ELR (cell line): ENCODE data around the gene MKLN1.
A peak's percentile ranks its signal among the peaks of the same experiment; 100 is the strongest.
"Not testable (repeated sequence)": the region's sequence is repeated elsewhere in the genome, so short reads cannot be mapped to it uniquely, and the experiment has no call there.

Experiments used
- DNase-seq: peaks from one replicate; pipeline ENCODE4 v3.0.0-alpha.2; 2015; ENCODE audit warnings: low read depth

The MKLN1 gene

DNA sequence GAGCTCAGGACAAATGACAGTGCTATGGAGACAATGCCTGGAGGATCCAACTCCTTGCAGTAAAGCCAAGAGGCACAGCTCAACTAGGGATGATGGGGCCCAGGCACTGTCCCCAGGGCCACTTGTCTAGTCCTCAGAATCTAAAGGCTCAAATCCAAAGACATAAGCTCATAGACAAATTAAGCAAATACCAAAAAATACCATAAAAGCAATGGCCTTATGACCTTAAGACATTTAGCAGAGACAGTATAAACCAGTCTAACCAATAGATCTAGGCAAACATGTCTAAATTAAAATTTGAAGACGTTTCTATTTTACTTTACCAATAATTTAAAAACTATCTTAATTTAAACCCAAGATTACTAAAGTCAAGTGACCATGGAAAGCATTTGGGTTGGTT lies 14.8 kb upstream of the MKLN1 start:
- DNase-seq = no peak

DNA sequence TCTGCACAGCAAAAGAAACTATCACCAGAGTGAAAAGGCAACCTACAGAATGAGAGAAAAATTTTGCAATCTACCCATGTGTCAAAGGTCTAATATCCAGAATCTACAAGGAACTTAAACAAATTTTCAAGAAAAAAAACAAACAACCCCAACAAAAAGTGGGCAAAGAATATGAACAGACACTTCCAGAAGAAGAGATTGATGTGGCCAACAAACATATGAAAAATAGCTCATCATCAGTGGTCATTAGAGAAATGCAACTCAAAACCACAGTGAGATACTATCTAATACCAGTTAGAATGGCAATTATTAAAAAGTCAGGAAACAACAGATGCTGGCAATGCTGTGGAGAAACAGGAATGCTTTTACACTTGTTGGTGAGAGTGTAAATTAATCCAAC lies 7.1 kb upstream of the MKLN1 start:
- DNase-seq = no peak

DNA sequence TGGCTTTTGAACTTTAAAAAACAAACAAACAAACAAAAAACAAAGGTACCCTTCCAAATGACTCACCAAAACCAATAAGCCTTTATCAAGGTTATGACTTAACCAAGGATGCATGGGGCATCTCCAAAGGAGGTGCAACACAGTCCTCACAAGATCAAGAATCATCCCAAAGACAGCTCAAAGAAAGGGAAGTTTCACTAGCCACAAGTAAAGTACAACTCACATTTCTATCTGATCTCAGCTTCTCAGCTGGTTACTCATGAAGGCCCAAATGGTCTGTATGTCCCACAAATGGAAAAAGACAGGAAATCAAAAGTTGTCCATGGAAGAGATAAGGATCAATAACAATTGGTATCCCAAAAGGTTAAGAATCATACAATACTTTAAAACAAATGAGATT lies 6.0 kb upstream of the MKLN1 start:
- no peak for DNase-seq

DNA sequence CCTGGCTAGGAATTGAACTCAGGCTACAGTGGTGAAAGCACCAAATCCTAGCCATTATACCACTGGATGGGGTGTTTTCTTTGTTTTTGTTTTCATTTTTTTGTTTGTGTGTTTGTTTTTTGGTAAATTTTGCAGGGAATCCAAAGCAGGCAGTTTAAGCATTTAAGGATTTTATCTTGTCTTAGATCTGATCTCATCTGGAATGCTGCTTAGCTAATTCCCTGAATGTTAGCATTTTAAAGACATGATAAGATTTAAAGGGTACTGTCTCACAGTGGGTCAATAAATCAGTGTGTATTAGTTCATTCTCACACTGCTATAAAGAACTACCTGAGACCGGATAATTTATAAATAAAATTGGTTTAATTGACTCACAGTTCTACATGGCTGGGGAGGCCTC lies 5.6 kb upstream of the MKLN1 start:
- DNase-seq = no peak

DNA sequence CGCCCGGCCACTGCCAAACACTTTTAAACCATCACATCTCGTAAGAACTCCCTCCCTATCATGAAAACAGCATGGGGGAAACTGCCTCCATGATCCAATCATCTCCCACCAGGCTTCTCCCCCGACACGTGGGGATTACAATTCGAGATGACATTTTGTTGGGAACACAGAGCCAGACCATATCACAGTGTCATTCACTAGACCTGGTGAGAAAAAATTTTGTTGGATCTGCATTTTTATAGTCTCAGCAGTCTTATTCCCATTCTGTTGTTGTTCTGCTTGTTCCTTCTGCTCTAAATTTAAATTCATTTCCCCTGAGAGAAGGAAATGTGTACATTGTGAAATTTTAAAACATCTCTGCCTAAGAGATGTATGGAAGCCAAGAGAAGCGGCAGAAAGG lies 4.8 kb upstream of the MKLN1 start:
- no peak for DNase-seq

DNA sequence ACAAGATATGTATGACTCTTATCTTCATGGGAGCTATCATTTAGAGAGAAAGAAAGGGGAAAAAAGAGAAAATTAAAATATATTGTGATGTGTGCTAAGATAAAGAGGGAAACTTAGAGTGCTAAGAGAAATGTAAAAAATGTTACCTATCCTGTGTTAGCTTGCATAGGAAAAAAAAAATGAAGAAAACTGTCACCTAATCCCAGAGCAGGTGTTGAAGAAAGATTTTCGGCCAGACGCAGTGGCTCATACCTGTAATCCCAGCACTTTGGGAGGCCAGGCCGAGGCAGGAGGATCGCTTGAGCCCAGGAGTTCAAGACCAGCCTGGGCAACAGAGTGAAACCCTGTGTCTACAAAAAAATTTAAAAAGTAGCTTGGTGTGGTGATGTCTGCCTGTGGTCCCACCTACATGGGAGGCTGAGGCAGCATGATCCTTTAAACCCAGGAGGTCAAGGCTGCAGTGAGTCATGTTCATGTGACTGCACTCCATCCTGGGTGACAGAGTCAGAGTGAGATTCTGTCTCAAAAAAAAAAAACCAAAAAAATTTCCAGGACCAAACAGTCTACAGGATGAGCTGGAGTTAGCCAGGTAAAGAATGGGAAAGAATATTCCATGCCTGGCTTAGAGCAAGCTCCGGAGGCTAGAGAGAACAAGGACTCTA lies 2.4 kb upstream of the MKLN1 start:
- DNase-seq = peak; percentile 56

DNA sequence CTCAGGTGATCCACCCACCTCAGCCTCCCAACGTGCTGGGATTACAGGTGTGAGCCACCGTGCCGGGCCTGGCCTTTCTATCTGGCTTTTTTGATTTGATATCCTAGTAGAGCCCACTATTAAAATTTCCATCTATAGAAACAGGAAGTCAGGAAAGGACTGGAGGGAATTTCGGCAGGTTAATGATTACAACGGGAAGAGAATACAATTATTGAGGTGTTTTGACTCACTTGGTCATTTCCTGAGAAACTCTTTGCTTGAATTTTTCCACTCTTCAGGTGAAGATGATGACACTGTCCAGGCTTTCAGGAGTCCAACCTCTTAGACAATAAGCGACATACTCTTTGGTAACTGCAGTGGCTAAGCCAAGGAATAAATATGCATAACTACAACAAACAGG lies 1.1 kb upstream of the MKLN1 start:
- DNase-seq = no peak

DNA sequence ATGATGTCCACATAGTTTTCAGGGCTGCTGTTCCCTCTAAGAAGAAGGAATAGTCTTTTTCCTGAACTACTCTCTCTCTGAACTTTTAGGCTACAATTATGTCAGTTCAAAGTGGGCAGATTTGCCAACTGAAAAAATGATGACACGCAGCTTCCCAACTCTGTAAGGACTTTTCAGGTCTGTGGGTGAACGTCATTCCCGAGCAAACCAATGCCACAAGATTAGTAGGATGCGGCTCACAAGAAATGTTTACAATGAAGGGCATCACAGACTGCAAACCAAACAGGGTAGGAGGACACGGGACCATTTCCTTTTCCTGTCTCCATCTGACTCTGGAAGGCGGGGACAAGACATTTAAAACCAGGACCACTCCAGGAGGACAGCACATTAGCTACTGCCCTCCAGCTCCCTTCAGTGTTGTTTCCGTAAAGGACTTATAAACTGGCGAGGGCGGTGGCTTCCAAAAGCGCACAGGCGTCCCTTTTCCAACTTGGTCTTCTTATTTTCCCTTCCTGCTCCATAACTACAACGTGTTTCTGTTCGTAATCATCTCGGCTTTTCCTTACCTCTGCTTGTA lies 539 bp upstream of the MKLN1 start:
- peak; percentile 87 for DNase-seq

DNA sequence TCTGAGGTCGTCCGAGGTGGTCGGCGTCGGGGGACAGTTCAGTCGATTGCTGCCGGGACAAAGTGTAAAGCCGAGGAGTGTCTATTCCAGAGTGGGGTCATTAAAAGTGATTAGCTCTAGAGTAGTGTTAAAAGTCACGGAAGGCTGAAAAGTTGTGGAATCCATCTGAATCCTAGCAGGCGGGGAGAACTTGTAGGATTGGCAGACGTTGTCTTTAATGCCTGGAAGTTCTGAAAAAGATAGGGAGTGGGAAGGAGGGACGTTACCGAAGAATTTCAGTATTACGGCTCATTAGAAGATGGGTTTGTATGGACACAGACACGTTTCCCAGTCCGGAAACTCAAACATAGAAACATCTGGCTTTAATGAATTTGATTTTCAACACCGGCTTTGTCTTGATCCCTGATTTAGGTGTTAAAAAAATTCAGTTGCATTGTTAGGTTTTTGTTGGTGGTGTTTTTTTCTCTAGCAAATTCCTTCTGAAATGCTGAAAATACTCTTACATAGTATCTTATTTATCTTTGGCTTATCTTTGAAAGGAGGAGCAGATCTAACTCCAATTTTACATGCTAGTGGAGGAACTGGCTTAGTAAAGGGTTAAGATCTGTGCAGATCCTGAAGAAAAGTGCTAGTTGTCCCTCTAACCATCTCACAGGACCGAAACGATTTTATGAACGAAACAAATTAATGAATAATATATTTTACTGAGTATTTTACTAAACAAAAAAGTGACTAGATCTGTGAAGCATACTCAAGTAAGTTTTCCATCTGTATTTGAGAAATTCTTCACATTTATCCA lies 900 bp downstream of the MKLN1 start:
- DNase-seq = peak; percentile 42

DNA sequence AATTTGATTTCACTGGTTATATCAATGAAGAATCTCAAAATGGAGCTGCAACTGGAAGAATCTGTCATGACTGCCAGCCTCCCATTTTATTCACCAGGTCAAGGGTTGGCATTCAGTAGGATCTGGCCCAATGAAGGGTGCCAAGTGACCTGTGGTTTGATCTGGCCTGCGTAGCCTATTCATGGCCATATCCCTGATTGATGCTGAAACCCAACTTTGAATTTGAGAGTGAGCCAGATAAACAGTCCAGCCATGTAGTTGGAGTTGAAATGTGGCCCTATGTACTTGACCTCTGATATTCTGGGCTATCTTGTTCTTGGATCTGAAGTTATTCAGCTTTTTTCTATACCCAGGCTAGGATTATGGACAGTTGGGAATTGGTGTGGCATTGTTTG lies 1.5 kb downstream of the MKLN1 start:
- peak; percentile 19 for DNase-seq

DNA sequence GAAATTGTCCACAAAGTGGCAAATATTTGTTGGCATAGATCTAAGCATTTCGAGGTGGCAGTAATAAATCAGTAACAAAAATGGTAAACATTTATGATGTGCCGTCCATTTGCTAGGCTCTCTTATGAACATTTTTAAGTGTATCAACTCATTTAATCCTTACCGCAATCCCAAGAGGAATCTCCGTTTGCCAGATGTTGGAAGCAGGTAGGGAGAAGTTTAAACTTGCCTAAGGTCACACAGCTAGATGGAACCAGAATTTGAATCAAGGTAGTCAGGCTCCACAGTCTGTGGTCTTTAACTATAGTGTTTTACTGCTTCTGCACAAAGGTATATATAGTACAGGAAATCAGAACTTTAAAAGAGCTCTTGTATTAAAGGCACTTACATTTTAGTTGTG lies 2.6 kb downstream of the MKLN1 start:
- no peak for DNase-seq

DNA sequence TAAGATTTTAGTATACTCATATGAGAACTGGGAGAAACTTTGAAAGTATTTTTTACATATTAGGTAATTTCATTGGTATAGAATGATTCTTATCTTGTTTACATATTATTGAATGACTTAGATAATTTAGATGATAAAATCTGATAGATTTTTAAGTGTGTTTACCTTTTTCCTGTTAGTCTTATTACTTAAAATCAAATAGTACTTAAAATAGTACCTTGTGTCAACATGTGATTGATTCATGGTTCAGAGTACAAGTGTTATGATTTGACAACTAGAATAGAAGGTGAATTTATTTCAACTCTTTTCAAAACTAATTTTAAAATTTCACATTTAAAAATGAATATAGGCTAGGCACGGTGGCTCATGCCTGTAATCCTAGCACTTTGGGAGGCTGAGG lies 4.1 kb downstream of the MKLN1 start:
- no peak for DNase-seq

DNA sequence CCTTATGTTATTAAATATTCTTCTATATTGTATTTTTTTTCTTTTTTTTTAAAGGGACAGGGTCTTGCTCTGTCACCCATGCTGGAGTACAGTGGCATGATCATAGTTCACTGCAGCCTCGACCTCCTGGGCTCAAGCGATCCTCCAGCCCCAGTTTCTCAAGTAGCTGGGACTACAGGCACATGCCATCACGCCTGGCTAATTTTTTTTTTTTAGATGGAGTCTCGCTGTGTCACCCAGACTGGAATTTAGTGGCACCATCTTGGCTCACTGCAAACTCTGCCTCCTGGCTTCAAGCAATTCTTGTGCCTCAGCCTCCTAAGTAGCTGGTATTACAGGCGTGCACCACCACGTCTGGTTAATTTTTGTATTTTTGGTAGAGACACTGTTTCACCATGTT lies 5.1 kb downstream of the MKLN1 start:
- DNase-seq = not testable (repeated sequence)

DNA sequence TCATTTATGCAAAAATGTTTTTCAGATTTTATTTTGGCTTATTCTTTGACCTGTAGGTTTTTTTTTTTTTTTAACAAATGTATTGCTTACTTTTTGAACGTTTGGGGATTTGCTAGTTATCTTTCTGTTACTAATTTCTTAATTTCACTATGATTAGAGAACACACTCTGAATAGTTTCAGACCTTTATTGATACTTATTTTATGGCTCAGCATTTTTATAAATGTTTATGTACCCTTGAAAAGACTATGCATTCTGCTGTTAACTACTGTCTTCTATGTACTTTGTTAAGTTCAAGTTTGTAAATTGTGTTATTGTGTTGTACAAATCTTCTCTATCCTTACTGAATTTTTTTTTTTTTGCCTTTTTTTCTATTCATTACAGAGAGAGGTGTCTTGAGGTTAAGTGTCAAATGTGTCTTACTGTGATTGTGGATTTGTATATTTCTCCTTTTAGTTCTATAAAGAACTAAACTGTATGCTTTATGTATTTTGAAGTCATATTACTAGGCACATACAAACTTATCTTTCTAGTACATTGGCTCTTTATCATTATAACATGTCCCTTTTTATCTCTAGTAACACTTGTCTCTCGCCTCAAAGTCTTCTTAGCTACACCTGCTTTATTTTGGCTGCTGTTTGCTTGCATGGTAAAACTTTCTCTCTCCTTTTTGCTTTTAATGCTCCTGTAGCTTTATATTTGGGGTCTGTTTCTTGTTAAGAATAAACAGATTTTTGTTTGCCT lies 8.1 kb downstream of the MKLN1 start:
- DNase-seq = no peak

DNA sequence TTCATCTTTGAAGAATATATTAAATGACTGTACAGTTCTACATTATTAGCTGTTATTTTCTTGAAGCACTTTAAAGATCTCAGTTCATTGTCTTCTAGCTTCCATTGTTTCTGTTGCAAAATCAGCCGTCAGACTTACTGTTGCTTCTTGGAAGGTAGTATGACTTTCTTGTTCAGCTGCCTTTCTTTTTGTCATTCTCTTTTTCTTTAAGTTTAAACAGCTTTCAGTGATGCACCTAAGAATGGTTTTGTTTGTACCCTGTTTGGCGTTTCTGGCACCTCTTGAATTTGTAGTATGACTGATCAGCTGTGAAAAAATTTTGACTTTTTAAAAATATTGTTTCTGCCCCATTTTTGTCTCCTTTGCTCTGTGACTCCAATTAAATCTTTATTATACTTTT lies 9.3 kb downstream of the MKLN1 start:
- DNase-seq = peak; percentile 37

DNA sequence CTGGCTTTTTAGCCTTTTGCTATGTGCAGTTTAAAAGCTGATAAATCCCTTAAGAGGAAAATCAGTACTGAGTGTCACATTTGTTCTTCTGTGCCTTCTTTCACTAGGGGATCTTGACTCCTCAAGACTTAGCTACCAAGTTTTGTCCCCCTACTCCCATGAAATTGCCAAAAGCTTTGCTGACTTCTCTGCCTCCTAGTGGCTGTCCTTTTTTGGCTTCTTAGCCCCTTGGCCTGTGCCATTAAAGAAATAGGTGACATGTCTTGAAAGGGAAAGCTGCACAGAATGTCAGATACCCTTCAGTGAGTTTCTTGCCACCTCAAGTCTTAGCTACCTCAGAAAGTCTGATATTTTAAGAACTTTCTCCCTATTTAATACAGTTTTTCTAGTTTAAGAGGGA lies 10.5 kb downstream of the MKLN1 start:
- DNase-seq = no peak

DNA sequence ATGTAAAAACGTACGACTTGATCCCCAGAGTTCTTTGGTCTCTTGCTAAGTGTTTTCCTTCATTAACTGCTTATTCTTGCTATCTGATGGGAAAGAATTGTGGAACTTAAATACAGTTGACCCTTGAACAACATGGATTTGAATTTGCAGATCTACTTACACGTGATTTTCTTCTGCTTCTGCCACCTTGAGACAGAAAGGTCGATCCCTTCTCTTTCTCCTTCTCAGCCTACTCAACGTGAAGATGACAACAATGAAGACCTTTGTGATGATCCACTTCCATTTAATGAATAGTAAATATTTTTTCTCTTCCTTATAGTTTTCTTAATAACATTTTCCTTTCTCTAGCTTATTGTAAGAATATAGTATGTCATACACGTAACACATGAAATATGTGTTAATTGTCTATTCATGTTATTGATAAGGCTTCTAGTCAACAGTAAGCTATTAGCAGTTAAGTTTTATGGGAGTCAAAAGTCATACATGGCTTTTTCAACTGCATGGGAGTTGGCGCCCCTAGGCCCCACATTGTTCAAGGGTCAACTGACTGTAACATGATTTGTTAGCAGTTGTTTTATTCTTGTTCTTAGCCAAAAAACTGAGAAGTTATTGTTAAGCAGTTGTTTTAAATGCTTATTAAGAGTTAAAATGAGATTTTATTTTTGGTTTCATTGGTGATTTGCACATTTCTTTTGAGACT lies 11.2 kb downstream of the MKLN1 start:
- no peak for DNase-seq

DNA sequence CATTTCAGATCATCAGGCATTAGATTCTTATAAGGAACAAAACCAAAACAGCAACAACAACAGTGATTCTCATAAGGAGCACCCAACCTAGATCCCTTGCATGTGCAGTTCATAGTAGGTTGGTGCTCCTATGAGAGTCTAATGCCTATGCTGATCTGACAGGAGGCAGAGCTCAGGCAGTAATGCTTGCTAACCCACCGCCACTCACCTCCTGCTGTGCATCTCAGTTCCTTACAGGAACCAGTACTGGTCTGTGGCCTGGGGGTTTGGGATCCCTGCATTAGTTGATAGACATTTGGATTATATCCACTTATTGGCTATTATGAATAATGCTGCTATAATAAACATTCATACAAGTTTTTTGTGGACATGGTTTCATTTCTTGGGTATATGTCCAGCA lies 14.0 kb downstream of the MKLN1 start:
- no peak for DNase-seq

DNA sequence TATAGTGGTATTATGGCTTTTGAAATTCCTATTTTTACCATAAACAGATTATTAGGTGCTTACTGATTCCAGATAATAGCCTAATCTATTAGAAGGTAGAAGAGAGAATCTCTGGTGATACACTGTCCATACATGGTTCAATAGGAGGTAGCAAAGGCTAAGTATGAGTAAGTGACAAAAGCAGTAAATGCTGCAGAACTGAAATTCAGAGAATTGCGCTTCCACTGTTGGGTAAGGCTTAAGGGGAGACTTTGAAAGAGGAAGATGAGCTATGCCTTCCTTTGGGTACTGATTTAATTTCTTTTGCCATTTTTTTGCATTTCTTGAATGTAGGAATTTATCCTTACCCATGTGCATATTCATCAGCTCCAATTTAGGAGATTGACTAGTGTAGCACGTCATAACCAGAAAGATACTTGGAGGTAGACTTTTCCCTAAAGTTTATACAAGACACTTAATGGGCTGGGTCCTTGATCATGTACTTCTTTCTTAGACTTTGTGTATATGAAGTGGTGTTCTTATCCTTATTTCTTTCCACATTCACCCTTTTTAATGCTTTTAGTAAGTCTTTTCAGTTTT lies 15.3 kb downstream of the MKLN1 start:
- no peak for DNase-seq

DNA sequence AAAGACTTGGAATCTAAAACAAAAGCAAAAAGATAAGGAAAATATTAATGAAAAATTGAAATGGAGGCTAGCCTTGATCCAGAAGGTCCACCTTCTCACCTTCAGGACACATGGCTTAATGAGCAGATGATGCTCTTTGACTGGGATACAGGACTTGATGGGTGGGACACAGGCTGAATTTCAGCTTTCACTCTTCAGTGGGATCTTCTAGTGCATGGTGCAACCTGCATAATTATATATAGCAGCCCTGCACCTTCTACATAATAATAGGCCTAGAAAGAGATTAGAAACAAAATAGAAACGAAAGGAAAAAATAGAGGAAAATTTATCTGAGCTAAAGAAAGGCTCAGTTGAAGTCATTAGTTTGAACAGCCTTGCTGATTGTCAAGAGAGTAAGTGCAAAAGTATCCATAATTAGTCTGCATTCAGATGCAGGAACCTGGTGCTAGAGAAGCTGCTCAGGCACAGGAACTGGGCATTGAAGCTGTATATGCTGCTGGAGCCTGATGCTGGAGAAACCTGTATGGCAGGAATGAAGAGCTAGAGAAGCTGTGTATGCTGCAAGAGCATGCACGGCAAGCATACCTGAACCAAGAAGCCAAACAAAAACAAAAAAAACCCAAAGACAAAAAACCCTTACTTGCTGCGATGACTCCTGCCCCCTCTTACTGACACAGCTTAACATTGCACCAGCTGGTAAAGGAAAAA lies 19.4 kb downstream of the MKLN1 start:
- DNase-seq = no peak

DNA sequence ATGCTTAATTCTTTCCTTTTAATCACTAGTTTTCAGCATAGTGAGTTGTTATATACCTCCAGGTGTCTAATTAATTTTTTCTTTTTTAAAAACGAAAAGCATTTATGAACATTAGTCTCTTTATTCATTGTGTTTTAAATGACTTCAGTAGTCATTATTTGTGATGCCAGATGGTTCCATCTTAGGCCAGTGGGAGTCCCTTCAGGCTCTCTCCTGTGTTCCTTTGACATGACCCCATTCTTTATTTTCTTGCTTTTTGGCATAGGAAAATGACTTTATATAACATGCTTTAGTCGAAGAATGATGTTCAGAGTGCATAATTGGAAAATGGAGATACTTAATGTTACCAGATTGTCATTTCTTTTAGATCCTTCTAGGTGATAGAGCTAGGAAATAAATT lies 24.4 kb downstream of the MKLN1 start:
- no peak for DNase-seq
